GM06990 (cell line): ENCODE results near the gene SUN2.
A peak's percentile ranks its signal among the peaks of the same experiment; 100 is the strongest.

Experiments
- DNase-seq: peaks from one replicate; pipeline ENCODE4 v3.0.0-alpha.2; 2011; ENCODE audit not compliant: insufficient read length; ENCODE audit errors: extremely low read depth
- H3K27me3 ChIP-seq: replicated peaks from 2 replicates; pipeline ENCODE4 v1.6.0; 2011; ENCODE audit warnings: low read length; ENCODE audit not compliant: control insufficient read depth, insufficient read depth
- H3K36me3 ChIP-seq: 2 replicates; pipeline ENCODE4 v1.5.1; 2011; ENCODE audit warnings: low read length; ENCODE audit not compliant: control insufficient read depth, insufficient read depth
- H3K4me3 ChIP-seq: replicated peaks from 2 replicates; pipeline ENCODE4 v1.5.1; 2011; ENCODE audit warnings: low read depth, mild to moderate bottlenecking, control low read depth, low read length
- TF ChIP-seq, protein P1 (sequence below): IDR thresholded peaks from 2 replicates; pipeline ENCODE4 v1.5.1; 2011; ENCODE audit warnings: low read length, control low read depth, mild to moderate bottlenecking, inconsistent platforms; ENCODE audit not compliant: insufficient read depth, poor library complexity, severe bottlenecking

SUN2 gene

DNA sequence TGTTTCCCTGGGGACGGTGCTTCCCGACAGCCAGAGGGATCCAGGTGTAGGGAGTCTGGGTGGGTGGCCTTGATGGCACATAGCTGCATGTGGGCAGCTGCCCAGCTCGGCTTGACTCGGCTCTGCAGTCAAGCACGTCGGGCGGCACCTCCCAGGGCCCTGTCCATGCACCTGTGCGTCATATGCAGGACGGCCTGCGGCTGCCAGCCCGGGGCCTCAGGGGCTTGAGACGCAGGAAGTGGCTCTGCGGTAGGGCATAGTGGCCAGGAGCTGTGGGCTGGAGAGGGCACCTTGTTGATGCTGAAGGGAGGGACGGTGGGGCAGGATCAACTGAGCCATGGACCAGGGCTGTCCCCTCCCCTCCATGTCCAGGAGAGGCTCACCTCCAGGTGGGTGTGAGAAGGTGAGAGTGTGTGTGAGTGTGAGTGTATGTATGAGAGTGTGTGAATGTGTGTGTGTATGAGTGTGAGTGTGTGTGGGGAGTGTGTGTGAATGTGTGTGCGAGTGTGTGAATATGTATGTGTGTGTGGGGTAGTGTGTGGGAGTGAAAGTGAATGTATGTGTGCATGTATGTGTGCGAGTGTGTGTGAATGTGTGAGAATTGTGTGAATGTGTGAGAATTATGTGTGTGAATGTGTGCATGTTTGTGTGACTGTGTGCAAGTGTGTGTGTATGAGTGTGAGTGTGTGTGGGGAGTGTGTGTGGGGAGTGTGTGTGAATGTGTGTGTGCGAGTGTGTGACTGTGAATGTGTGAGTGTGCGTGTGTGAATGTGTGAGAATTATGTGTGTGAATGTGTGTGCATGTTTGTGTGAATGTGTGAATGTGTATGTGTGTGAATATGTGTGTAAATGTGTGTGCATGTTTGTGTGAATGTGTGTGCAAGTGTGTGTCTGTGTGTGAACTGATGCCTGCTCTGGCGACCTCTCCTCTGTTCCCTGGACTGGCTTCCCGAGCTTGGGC, 5.7 kb upstream of the SUN2 start:
- no peak for DNase-seq
- TF ChIP-seq, protein P1, sequence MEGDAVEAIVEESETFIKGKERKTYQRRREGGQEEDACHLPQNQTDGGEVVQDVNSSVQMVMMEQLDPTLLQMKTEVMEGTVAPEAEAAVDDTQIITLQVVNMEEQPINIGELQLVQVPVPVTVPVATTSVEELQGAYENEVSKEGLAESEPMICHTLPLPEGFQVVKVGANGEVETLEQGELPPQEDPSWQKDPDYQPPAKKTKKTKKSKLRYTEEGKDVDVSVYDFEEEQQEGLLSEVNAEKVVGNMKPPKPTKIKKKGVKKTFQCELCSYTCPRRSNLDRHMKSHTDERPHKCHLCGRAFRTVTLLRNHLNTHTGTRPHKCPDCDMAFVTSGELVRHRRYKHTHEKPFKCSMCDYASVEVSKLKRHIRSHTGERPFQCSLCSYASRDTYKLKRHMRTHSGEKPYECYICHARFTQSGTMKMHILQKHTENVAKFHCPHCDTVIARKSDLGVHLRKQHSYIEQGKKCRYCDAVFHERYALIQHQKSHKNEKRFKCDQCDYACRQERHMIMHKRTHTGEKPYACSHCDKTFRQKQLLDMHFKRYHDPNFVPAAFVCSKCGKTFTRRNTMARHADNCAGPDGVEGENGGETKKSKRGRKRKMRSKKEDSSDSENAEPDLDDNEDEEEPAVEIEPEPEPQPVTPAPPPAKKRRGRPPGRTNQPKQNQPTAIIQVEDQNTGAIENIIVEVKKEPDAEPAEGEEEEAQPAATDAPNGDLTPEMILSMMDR: no peak
- no peak overlapping the region for H3K4me3 ChIP-seq
- H3K36me3 ChIP-seq: no peaks in the 10 kb centered on the region; the same call in 1 of the 2 replicates
- no peaks in the 10 kb centered on the region; the same call in 1 of the 2 replicates for H3K27me3 ChIP-seq

DNA sequence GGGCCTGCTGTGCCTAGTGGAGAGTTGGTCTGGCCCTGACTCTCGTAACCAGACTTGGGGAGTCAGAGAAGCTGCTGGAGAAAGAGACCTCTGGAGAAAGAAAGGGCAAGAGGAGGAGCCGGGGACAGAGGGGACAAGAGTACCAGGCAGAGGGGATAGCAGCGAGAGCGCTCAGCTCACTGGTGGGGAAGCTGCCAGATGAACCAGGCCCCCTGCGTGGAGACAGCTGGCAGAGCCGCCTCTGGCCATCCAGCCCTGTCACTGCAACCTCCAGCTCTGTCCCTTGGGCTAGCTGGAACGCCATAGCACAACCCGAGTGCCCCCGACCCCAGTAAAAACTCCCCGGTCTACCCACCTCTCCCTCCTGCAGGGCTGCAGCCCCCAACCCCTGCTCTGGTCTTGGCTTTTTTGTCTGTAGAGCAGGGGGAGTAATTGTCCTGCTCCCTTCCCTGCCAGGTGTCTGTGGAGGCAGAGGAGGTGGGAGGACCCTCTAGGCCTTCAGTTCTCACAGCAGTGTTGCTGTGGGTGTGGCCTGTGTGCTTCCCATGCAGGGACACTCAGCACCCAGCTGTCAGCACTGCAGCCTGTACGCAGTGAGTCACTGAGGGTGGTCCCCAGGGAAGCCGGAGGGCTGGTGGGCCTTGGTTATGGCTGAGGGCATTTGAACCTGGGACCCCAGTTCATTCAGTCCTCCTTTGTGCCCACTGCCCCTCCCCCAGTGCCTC, 4.8 kb upstream of the SUN2 start:
- no peak overlapping the region for H3K4me3 ChIP-seq
- no peaks in the 10 kb centered on the region; the same call in 1 of the 2 replicates for H3K36me3 ChIP-seq
- TF ChIP-seq, protein P1: no peak
- no peaks in the 10 kb centered on the region for H3K27me3 ChIP-seq
- DNase-seq: no peak

DNA sequence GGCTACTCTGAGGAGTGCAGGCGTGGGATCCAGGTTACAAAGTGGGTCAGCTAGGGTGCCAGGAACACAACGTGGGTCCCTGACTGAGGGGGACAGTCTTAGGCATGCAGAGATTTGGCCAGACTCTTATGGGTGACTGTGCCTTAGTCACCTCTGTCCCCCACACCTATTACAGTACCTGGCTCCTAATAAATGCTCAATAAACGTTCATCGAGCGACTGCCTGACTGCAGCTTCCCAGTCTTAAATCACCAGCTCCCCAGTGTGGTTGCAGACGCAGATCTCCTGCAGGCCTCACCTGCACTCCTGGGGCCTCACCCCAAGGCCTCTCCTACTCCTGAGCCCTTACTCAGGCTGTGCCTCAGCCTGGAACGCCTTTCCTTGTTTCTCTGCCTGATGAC, 3.2 kb upstream of the SUN2 start:
- Histone ChIP-seq H3K4me3 (no peak overlapping the region), H3K27me3 (no peaks in the 10 kb centered on the region), H3K36me3 (no peaks in the 10 kb centered on the region; the same call in 1 of the 2 replicates)
- no peak for DNase-seq
- TF ChIP-seq, protein P1: no peak

DNA sequence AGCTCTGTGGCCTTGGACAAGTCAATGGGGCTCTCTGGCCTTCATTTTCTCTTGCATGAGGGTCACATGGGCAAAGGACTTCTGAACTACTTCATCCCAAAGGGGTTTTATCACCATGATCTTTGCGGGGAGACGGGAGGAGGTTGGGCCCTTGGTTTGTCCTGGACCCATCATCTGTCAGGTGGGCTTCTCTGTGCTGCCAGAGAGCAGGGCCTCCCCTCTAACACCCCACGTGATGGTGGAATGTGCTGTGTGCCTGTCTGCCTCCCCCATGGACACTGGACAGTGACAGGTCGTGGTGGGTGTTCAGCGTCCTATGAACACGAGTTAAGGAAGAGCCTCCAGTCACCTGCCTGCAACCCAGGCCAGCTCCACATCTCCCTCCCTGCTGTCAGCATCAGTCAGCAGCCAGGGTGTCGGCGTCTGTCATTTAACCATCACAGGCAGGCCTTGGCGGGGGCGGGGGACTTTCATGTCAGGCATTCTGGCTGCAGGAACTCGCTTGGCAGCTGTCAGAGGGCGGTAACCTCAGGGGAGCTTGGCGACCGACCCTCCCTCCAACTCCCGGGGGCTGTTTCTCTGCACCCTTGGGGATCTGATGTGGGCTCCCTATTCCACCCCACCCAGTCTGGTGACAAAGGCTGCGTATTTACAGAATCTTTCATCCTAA, 2.6 kb upstream of the SUN2 start:
- DNase-seq: no peak
- H3K36me3 ChIP-seq: no peaks in the 10 kb centered on the region; the same call in 1 of the 2 replicates
- TF ChIP-seq, protein P1: no peak

DNA sequence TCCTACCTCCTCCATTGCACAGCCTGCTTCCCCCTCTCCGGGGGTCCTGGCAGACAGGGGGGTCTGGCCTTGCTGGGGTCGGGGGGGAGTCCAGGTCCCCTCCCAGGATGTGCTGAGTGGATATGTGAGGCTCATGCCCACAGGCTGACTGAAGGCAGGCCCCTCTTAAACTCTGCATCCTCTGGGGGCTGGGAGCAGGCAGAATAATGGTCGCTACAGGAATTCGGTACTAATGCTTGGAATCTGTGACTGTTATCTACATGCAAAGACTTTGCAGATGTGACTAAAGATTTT, 1.6 kb upstream of the SUN2 start:
- Histone ChIP-seq H3K4me3 (peak overlapping the region; percentile 91), H3K36me3 (no peaks in the 10 kb centered on the region; the same call in none of the 2 replicates), H3K27me3 (no peaks in the 10 kb centered on the region)
- DNase-seq: no peak
- TF ChIP-seq, protein P1: no peak

More for the DNA sequence above, 2.6 kb upstream of the SUN2 start:
- no peaks in the 10 kb centered on the region for H3K27me3 ChIP-seq
- no peak overlapping the region for H3K4me3 ChIP-seq
